HEK293T (cell line): Measurements from ENCODE around the gene SCRN2.

ENCODE experiments used
- CTCF ChIA-PET: fragments of 350-600 bp; formaldehyde crosslinking; extraction: SDS; loops from one replicate; lab custom pipeline; 2021; ENCODE audit warnings: antibody characterized with exemption, inconsistent platforms; lab: Yijun Ruan, JAX
- POLR2A ChIA-PET: fragments of 350-600 bp; formaldehyde crosslinking; extraction: SDS; loops from one replicate; lab custom pipeline; 2020; ENCODE audit warnings: antibody characterized with exemption, inconsistent platforms; lab: Yijun Ruan, JAX
- DNase-seq: peaks from one replicate; pipeline ENCODE4 v3.0.0; 2012; ENCODE audit warnings: mixed read lengths; ENCODE audit errors: extremely low spot score
- ARNT ChIP-seq: fragments of 450-650 bp; IDR thresholded peaks from 2 replicates; pipeline ENCODE4 v1.6.1; 2017; ENCODE audit warnings: mild to moderate bottlenecking
- BHLHE40 ChIP-seq: fragments of 450-650 bp; IDR thresholded peaks from 2 replicates; pipeline ENCODE4 v1.6.1; 2016; ENCODE audit warnings: mild to moderate bottlenecking, moderate library complexity, borderline replicate concordance
- CTBP1 ChIP-seq: fragments of 450-650 bp; IDR thresholded peaks from 2 replicates; pipeline ENCODE4 v1.6.1; 2016; ENCODE audit warnings: borderline replicate concordance
- ELF4 ChIP-seq: fragments of 450-650 bp; IDR thresholded peaks from 2 replicates; pipeline ENCODE4 v1.6.1; 2017; ENCODE audit warnings: antibody characterized with exemption
- FOXA1 ChIP-seq: fragments of 450-650 bp; IDR thresholded peaks from 2 replicates; pipeline ENCODE4 v1.6.1; 2016; ENCODE audit warnings: mild to moderate bottlenecking
- FOXK2 ChIP-seq: fragments of 450-650 bp; IDR thresholded peaks from 2 replicates; pipeline ENCODE4 v1.6.1; 2016; ENCODE audit warnings: mild to moderate bottlenecking
- FOXM1 ChIP-seq: fragments of 450-650 bp; IDR thresholded peaks from 2 replicates; pipeline ENCODE4 v1.6.1; 2017; ENCODE audit warnings: mild to moderate bottlenecking, borderline replicate concordance
- HDGF ChIP-seq: fragments of 450-650 bp; IDR thresholded peaks from 2 replicates; pipeline ENCODE4 v1.6.1; 2017; ENCODE audit warnings: antibody characterized with exemption, borderline replicate concordance
- L3MBTL2 ChIP-seq: fragments of 450-650 bp; conservative IDR thresholded peaks from 2 replicates; pipeline ENCODE4 v1.6.1; 2016; ENCODE audit warnings: mild to moderate bottlenecking
- LEF1 ChIP-seq: fragments of 450-650 bp; IDR thresholded peaks from 2 replicates; pipeline ENCODE4 v1.6.1; 2017; ENCODE audit warnings: mild to moderate bottlenecking, borderline replicate concordance
- NFRKB ChIP-seq: fragments of 450-650 bp; IDR thresholded peaks from 2 replicates; pipeline ENCODE4 v1.6.1; 2016; ENCODE audit warnings: mild to moderate bottlenecking, moderate library complexity
- PKNOX1 ChIP-seq: fragments of 450-650 bp; IDR thresholded peaks from 2 replicates; pipeline ENCODE4 v1.6.1; 2016
- SP1 ChIP-seq: fragments of 450-650 bp; IDR thresholded peaks from 2 replicates; pipeline ENCODE4 v1.6.1; 2017
- SUZ12 ChIP-seq: fragments of 450-650 bp; IDR thresholded peaks from 2 replicates; pipeline ENCODE4 v1.6.1; 2016; ENCODE audit warnings: mild to moderate bottlenecking
- TARDBP ChIP-seq: fragments of 450-650 bp; IDR thresholded peaks from 2 replicates; pipeline ENCODE4 v1.6.1; 2016
- ZNF384 ChIP-seq: fragments of 450-650 bp; IDR thresholded peaks from 2 replicates; pipeline ENCODE4 v1.6.1; 2016

The SCRN2 gene

GRCh38 chr17:47850373-47850691, 9.3 kb upstream of the SCRN2 start:
- ChIA-PET POLR2A (interaction anchor here (0.9 to 5.0 kb wide), 9 partner anchors 8 to 91 kb away, joined by 3 to 20 read pairs (median 6); partner anchors contain the start of genes LRRC46, MRPL10, PNPO and SCRN2), CTCF (interaction anchor here (11.6 kb wide), 1 partner anchor 37 kb away, joined by 355 read pairs; the partner anchor contains the start of gene SP2)
- TF ChIP-seq L3MBTL2 (no peak), FOXA1 (no peak), TARDBP (no peak), SP1 (no peak), BHLHE40 (no peak), ARNT (no peak), CTBP1 (no peak), HDGF (no peak), FOXK2 (no peak), LEF1 (no peak), SUZ12 (no peak), ELF4 (no peak), FOXM1 (no peak), PKNOX1 (no peak), ZNF384 (no peak)
- DNase-seq: no peak

- DNase-seq: no peak
- TF ChIP-seq CTBP1 (no peak), NFRKB (no peak), LEF1 (no peak), FOXM1 (no peak), ELF4 (no peak), FOXK2 (no peak), HDGF (no peak), PKNOX1 (no peak), FOXA1 (no peak), ZNF384 (no peak), SP1 (no peak), ARNT (no peak), TARDBP (no peak), BHLHE40 (no peak), L3MBTL2 (no peak), SUZ12 (no peak)
- ChIA-PET CTCF (interaction anchor here (1.0 to 11.6 kb wide), 5 partner anchors 11 to 39 kb away, joined by 3 to 355 read pairs (median 5); partner anchors contain the start of genes LRRC46, MRPL10 and SP2), POLR2A (interaction anchor here (0.7 to 3.1 kb wide), 3 partner anchors 17 to 93 kb away, joined by 3 to 19 read pairs (median 3); partner anchors contain the start of genes LRRC46, MRPL10, PNPO and SP2)
Observed at GRCh38 chr17:47848198-47848513, 7.1 kb upstream of the SCRN2 start.

GRCh38 chr17:47847341-47848197, 6.5 kb upstream of the SCRN2 start:
- ChIA-PET CTCF (interaction anchor here (0.7 to 11.6 kb wide), 7 partner anchors 10 to 115 kb away, joined by 3 to 355 read pairs (median 4); partner anchors contain the start of genes LRRC46, MRPL10, SP2 and TBX21), POLR2A (interaction anchor here (0.7 to 3.1 kb wide), 5 partner anchors 16 to 93 kb away, joined by 3 to 19 read pairs (median 4); partner anchors contain the start of genes LRRC46, MRPL10, PNPO and SP2)
- DNase-seq: no peak
- TF ChIP-seq LEF1 (no peak), ELF4 (no peak), FOXA1 (no peak), TARDBP (no peak), ARNT (no peak), ZNF384 (no peak), SP1 (no peak), FOXK2 (no peak), PKNOX1 (no peak), NFRKB (no peak), HDGF (no peak)

GRCh38 chr17:47846716-47847340, 5.8 kb upstream of the SCRN2 start:
- ChIA-PET CTCF (interaction anchor here (0.7 to 11.6 kb wide), 4 partner anchors 9 to 114 kb away, joined by 3 to 355 read pairs (median 4); partner anchors contain the start of genes SP2 and TBX21), POLR2A (interaction anchor here (1.0 to 2.3 kb wide), 4 partner anchors 11 to 49 kb away, joined by 3 to 11 read pairs (median 4); partner anchors contain the start of genes LRRC46, MRPL10, OSBPL7 and SP2)
- no peak for TF ChIP-seq NFRKB
- no peak for DNase-seq

GRCh38 chr17:47845716-47846075, 4.6 kb upstream of the SCRN2 start:
- POLR2A ChIA-PET: interaction anchor here (1.5 to 2.3 kb wide), 2 partner anchors 24 to 50 kb away, joined by 5 to 11 read pairs; partner anchors contain the start of genes OSBPL7 and SP2
- TF ChIP-seq SUZ12 (no peak), FOXK2 (no peak), FOXM1 (no peak), FOXA1 (no peak), TARDBP (no peak), LEF1 (no peak), SP1 (no peak), L3MBTL2 (no peak), PKNOX1 (no peak), BHLHE40 (no peak), NFRKB (no peak), HDGF (no peak), CTBP1 (no peak)
- no peak for DNase-seq
- CTCF ChIA-PET: interaction anchor here (0.8 to 11.6 kb wide), 3 partner anchors 14 to 172 kb away, joined by 3 to 355 read pairs (median 6); partner anchors contain the start of gene SP2
